Suprapubic skin (tissue), 4 donors: ENCODE measurements around the gene GNG10.

Experiments
- CTCF ChIP-seq, 2 donors: fragments of 200-600 bp in 1 of 2; fragments of 450-650 bp in 1 of 2; sonication (generic) in 1 of 2; IDR thresholded peaks; one replicate each; pipeline ENCODE4 v1.5.1; 2016 to 2019; ENCODE audit warnings: antibody characterized with exemption in 2 of 2, mild to moderate bottlenecking in 1 of 2, moderate library complexity in 1 of 2
- EP300 ChIP-seq: sonication (generic); formaldehyde crosslinking; IDR thresholded peaks from one replicate; pipeline ENCODE4 v1.6.1; 2017; ENCODE audit warnings: antibody characterized with exemption
- POLR2A ChIP-seq, 2 donors: fragments of 450-650 bp; IDR thresholded peaks; one replicate each; pipeline ENCODE4 v1.6.1; 2017; ENCODE audit warnings: antibody characterized with exemption in 2 of 2, mild to moderate bottlenecking in 2 of 2, moderate library complexity in 2 of 2
- POLR2AphosphoS5 ChIP-seq, 3 donors: sonication (generic); formaldehyde crosslinking; IDR thresholded peaks; one replicate each; pipeline ENCODE4 v1.6.1; 2017; ENCODE audit warnings: antibody characterized with exemption in 3 of 3

- TF ChIP-seq CTCF (IDR thresholded peaks at IDR 0.05), result no peak
- no peak for TF ChIP-seq POLR2A (IDR thresholded peaks at IDR 0.05)
- no peak for TF ChIP-seq EP300
- TF ChIP-seq POLR2AphosphoS5 (IDR thresholded peaks at IDR 0.05), result no peak
These were observed 58.1 kb downstream of the GNG10 start for GRCh38 chr9:111719541-111719940.
